GM12891 (cell line): ENCODE results near the gene ACER3.

ENCODE experiments used
- POLR2A ChIP-seq: IDR thresholded peaks from 2 replicates; pipeline ENCODE4 v1.6.1; 2011; ENCODE audit warnings: low read depth, low read length, control low read depth
- TAF1 ChIP-seq: IDR thresholded peaks from 2 replicates; pipeline ENCODE4 v1.6.1; 2011; ENCODE audit warnings: low read depth, low read length, control low read depth

GRCh38 chr11:77074626-77075221, 214.0 kb downstream of the ACER3 start:
- TF ChIP-seq POLR2A (no peak), TAF1 (no peak)
